GM12878 (cell line): Measurements from ENCODE around the gene HS3ST3B1. TPM values are rescaled to one million over a fixed set of nuclear protein-coding genes. Genes with fewer than 3 reads are reported as not detected.

Source experiments
- ATAC-seq: fragments of 200-7000 bp; cut with Tn5 transposase; 3 replicates; pipeline ENCODE4 v1.9.1; 2020; ENCODE audit warnings: mild to moderate bottlenecking, moderate library complexity
- BruUV-seq: library from RNA; stranded (reverse); fragments of 400-500 nt; replicated peaks from 2 replicates; lab custom pipeline; 2021; lab: Mats Ljungman, UMichigan
- CTCF ChIA-PET: fragments of 300-600 bp; sonication (Branson Sonifier 250); formaldehyde crosslinking; extraction: SDS; loops from one replicate; lab custom pipeline; 2021; ENCODE audit warnings: inconsistent platforms; lab: Yijun Ruan, JAX
- POLR2A ChIA-PET: fragments of 350-600 bp; formaldehyde crosslinking; extraction: SDS; loops from one replicate; lab custom pipeline; 2021; ENCODE audit warnings: inconsistent platforms; lab: Charles Lee
- RAD21 ChIA-PET: fragments of 300-600 bp; sonication (Branson Sonifier 250); formaldehyde crosslinking; loops from one replicate; lab custom pipeline; 2023; ENCODE audit warnings: antibody characterized with exemption; ENCODE audit not compliant: unreplicated experiment; lab: Charles Lee
- SMC1A ChIA-PET: fragments of 300-600 bp; sonication (Branson Sonifier 250); formaldehyde crosslinking; loops from one replicate; lab custom pipeline; 2023; ENCODE audit not compliant: unreplicated experiment, uncharacterized antibody; lab: Charles Lee
- DNase-seq: peaks from one replicate; pipeline ENCODE4 v3.0.0-alpha.2; 2011; ENCODE audit warnings: low read depth, low spot score
- FAIRE-seq: peaks from 3 replicates; lab custom pipeline; 2011; peaks lifted over from hg19 to GRCh38; lab: Jason Lieb, UNC
- H2AFZ ChIP-seq: 2 replicates; pipeline ENCODE4 v1.6.0; 2011; ENCODE audit warnings: low read depth, low read length, control low read depth; ENCODE audit not compliant: control insufficient read depth
- H3K27ac ChIP-seq: 2 replicates; pipeline ENCODE4 v1.5.1; 2011; ENCODE audit warnings: control low read depth; ENCODE audit not compliant: control insufficient read depth, insufficient read depth
- H3K27me3 ChIP-seq, 2 experiments: replicated peaks in 1 of 2; 2 replicates each; pipeline versions ENCODE4 v1.6.0 to v1.6.1; 2011; ENCODE audit warnings: low read length in 1 of 2; ENCODE audit not compliant: control insufficient read depth in 2 of 2, insufficient read depth in 2 of 2
- H3K36me3 ChIP-seq, 2 experiments: 2 replicates each; pipeline ENCODE4 v1.5.1; 2011; ENCODE audit warnings: low read length in 1 of 2; ENCODE audit not compliant: control insufficient read depth in 2 of 2, insufficient read depth in 2 of 2
- H3K4me1 ChIP-seq: 2 replicates; pipeline ENCODE4 v1.6.1; 2011; ENCODE audit warnings: mild to moderate bottlenecking, low read length, moderate library complexity, mixed read lengths; ENCODE audit not compliant: control insufficient read depth, insufficient read depth
- H3K4me2 ChIP-seq: 2 replicates; pipeline ENCODE4 v1.6.0; 2011; ENCODE audit warnings: control low read depth; ENCODE audit not compliant: control insufficient read depth, insufficient read depth
- H3K4me3 ChIP-seq: fragments of 200-600 bp; sonication (generic); 2 replicates; pipeline ENCODE4 v1.5.1; 2016
- H3K79me2 ChIP-seq: 2 replicates; pipeline ENCODE4 v1.6.0; 2011; ENCODE audit warnings: low read length; ENCODE audit not compliant: control insufficient read depth, insufficient read depth
- H3K9ac ChIP-seq: 2 replicates; pipeline ENCODE4 v1.8.0; 2011; ENCODE audit warnings: low read length, control low read depth, mixed read lengths; ENCODE audit not compliant: control insufficient read depth, insufficient read depth
- H3K9me3 ChIP-seq: replicated peaks from 3 replicates; pipeline ENCODE4 v1.5.1; 2011; ENCODE audit warnings: mild to moderate bottlenecking, low read length; ENCODE audit not compliant: control insufficient read depth, insufficient read depth
- H4K20me1 ChIP-seq: 2 replicates; pipeline ENCODE4 v1.6.0; 2011; ENCODE audit not compliant: control insufficient read depth, insufficient read depth
- FOXM1 ChIP-seq: IDR thresholded peaks from 2 replicates; pipeline ENCODE4 v1.6.1; 2012; ENCODE audit warnings: low read depth, mild to moderate bottlenecking, inconsistent platforms, low read length, moderate library complexity
- IKZF1 ChIP-seq: fragments of 450-650 bp; conservative IDR thresholded peaks from 2 replicates; pipeline ENCODE4 v1.6.1; 2017; ENCODE audit warnings: antibody characterized with exemption, mild to moderate bottlenecking
- NFIC ChIP-seq: IDR thresholded peaks from 2 replicates; pipeline ENCODE4 v1.6.1; 2012; ENCODE audit warnings: low read depth, mild to moderate bottlenecking, inconsistent platforms, low read length, moderate library complexity
- NR2C1 ChIP-seq: fragments of 450-650 bp; IDR thresholded peaks from 2 replicates; pipeline ENCODE4 v1.6.1; 2017; ENCODE audit warnings: antibody characterized with exemption, mild to moderate bottlenecking, moderate library complexity
- POLR2AphosphoS5 ChIP-seq: IDR thresholded peaks from 2 replicates; pipeline ENCODE4 v1.6.1; 2011; ENCODE audit warnings: mild to moderate bottlenecking, low read length, inconsistent platforms
- SIN3A ChIP-seq: IDR thresholded peaks from 2 replicates; pipeline ENCODE4 v1.6.1; 2012; ENCODE audit warnings: low read depth, low read length, improper control_type of control experiment
- TAF1 ChIP-seq: IDR thresholded peaks from 2 replicates; pipeline ENCODE4 v1.6.1; 2011; ENCODE audit warnings: mild to moderate bottlenecking, low read depth, low read length, borderline replicate concordance
- TCF3 ChIP-seq: IDR thresholded peaks from 2 replicates; pipeline ENCODE4 v1.6.1; 2012; ENCODE audit warnings: low read depth, mild to moderate bottlenecking, low read length, borderline replicate concordance; ENCODE audit not compliant: insufficient read depth
- ZNF24 ChIP-seq: fragments of 450-650 bp; IDR thresholded peaks from 2 replicates; pipeline ENCODE4 v1.6.1; 2017; ENCODE audit warnings: antibody characterized with exemption, mild to moderate bottlenecking
- WGBS: methylation state at CpG from one replicate; pipeline ENCODE4 v1.1.6; 2016; ENCODE audit warnings: low lambda C conversion rate; ENCODE audit not compliant: insufficient replicate concordance, insufficient coverage; ENCODE audit errors: missing lambda C conversion rate; 5-methylcytosine and 5-hydroxymethylcytosine counted together
- in situ Hi-C: fragments of 300-500 bp; cut with MboI; formaldehyde crosslinking; loops from 9 replicates; pipeline ENCODE4 v1.14.3; 2018; ENCODE audit warnings: mixed read lengths
- intact Hi-C: fragments of 100-400 bp; cut with micrococcal nuclease; formaldehyde crosslinking; loops from one replicate; pipeline ENCODE4 v1.14.2; 2022; ENCODE audit not compliant: unreplicated experiment
- polyA plus RNA-seq, 11 experiments: library from polyadenylated mRNA; depleted of rRNA in 4 of 11; unstranded in 6 of 11; stranded (reverse) in 5 of 11; fragments of >200 nt; fragmentation: Nextera tagmentation in 4 of 11; fragmentation: Illumina TruSeq in 1 of 11; extraction: Ambion mirVana in 4 of 11; extraction: Trizol in 1 of 11; gene quantifications; 1 replicate in 1 of 11; 2 replicates in 10 of 11; pipeline versions ENCODE4 v1.2.1 to v1.2.3, GENCODE V29; 2011 to 2016; ENCODE audit warnings: inconsistent platforms in 2 of 11, missing spikeins in 2 of 11, low read depth in 1 of 11
- total RNA-seq, 4 experiments: library from RNA; depleted of rRNA in 3 of 4; stranded (reverse); fragments of >200 nt in 3 of 4; fragmentation: Illumina TruSeq in 1 of 4; extraction: Trizol in 1 of 4; gene quantifications; 2 replicates each; pipeline versions ENCODE4 v1.2.1 to v1.2.3, GENCODE V29; 2013 to 2021
- TF ChIP-seq, protein P1 (sequence below): fragments of 150-350 bp; IDR thresholded peaks from 2 replicates; pipeline ENCODE4 v1.6.1; 2016; ENCODE audit warnings: low read depth, low read length
- TF ChIP-seq, protein P2 (sequence below): fragments of 450-650 bp; formaldehyde crosslinking; IDR thresholded peaks from 2 replicates; pipeline ENCODE4 v1.4.0; 2022; ENCODE audit warnings: mild to moderate bottlenecking, moderate library complexity
- TF ChIP-seq, protein P3 (sequence below): IDR thresholded peaks from 2 replicates; pipeline ENCODE4 v1.6.1; 2012; ENCODE audit warnings: low read depth, low read length, improper control_type of control experiment

The HS3ST3B1 gene
- total and polyA plus RNA-seq, 10 of the 15 experiments (the other 5 are each of a cell fraction or from before 2014, with no cell fraction given): 0.03 to 0.14 (median 0.06) TPM; not detected in 3

DNA sequence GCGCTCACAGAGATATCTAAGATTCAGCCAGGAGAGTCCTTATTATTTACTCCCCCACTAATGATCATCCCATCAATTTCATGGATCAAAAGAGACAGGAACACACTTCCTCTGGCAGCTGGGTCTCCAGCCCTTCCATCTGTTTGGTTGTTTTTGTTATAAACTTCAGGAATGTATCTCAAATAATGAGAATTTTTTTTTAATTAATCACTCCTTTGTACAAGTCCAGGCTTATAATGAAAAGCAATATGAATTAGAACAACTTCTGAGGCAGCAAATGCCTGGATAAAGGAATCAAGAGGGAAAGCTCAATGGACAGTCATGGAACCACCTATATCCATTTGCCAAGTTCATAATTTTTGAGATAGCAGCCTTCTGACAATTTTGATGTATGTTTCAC lies 73.4 kb downstream of the HS3ST3B1 start:
- BruUV-seq: no TSS peak
- Histone ChIP-seq H2AFZ (no peak overlapping the region), H3K36me3 (no peaks in the 10 kb centered on the region), H3K27me3 (no peaks in the 10 kb centered on the region), H3K4me2 (no peak overlapping the region), H4K20me1 (no peaks in the 10 kb centered on the region), H3K9me3 (no peaks in the 10 kb centered on the region), H3K79me2 (no peaks in the 10 kb centered on the region), H3K4me1 (no peaks in the 10 kb centered on the region), H3K4me3 (no peak overlapping the region), H3K27ac (no peak overlapping the region), H3K9ac (no peak overlapping the region)
- no peak for FAIRE-seq
- POLR2A ChIA-PET: no interaction called here
- in situ Hi-C loops (no loop called here), intact Hi-C loops (no loop called here)
- RAD21 ChIA-PET: no interaction called here
- no peak for ATAC-seq
- no peak for DNase-seq
- CTCF ChIA-PET: no interaction called here
- 56% methylated on average over 1 of the region's 1 CpG for WGBS
- TF ChIP-seq TAF1 (no peak), NFIC (no peak), NR2C1 (no peak), TCF3 (no peak), SIN3A (no peak), FOXM1 (no peak), IKZF1 (no peak), ZNF24 (no peak), POLR2AphosphoS5 (no peak)
- TF ChIP-seq, protein P1, sequence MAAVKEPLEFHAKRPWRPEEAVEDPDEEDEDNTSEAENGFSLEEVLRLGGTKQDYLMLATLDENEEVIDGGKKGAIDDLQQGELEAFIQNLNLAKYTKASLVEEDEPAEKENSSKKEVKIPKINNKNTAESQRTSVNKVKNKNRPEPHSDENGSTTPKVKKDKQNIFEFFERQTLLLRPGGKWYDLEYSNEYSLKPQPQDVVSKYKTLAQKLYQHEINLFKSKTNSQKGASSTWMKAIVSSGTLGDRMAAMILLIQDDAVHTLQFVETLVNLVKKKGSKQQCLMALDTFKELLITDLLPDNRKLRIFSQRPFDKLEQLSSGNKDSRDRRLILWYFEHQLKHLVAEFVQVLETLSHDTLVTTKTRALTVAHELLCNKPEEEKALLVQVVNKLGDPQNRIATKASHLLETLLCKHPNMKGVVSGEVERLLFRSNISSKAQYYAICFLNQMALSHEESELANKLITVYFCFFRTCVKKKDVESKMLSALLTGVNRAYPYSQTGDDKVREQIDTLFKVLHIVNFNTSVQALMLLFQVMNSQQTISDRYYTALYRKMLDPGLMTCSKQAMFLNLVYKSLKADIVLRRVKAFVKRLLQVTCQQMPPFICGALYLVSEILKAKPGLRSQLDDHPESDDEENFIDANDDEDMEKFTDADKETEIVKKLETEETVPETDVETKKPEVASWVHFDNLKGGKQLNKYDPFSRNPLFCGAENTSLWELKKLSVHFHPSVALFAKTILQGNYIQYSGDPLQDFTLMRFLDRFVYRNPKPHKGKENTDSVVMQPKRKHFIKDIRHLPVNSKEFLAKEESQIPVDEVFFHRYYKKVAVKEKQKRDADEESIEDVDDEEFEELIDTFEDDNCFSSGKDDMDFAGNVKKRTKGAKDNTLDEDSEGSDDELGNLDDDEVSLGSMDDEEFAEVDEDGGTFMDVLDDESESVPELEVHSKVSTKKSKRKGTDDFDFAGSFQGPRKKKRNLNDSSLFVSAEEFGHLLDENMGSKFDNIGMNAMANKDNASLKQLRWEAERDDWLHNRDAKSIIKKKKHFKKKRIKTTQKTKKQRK: no peak
- TF ChIP-seq, protein P2, sequence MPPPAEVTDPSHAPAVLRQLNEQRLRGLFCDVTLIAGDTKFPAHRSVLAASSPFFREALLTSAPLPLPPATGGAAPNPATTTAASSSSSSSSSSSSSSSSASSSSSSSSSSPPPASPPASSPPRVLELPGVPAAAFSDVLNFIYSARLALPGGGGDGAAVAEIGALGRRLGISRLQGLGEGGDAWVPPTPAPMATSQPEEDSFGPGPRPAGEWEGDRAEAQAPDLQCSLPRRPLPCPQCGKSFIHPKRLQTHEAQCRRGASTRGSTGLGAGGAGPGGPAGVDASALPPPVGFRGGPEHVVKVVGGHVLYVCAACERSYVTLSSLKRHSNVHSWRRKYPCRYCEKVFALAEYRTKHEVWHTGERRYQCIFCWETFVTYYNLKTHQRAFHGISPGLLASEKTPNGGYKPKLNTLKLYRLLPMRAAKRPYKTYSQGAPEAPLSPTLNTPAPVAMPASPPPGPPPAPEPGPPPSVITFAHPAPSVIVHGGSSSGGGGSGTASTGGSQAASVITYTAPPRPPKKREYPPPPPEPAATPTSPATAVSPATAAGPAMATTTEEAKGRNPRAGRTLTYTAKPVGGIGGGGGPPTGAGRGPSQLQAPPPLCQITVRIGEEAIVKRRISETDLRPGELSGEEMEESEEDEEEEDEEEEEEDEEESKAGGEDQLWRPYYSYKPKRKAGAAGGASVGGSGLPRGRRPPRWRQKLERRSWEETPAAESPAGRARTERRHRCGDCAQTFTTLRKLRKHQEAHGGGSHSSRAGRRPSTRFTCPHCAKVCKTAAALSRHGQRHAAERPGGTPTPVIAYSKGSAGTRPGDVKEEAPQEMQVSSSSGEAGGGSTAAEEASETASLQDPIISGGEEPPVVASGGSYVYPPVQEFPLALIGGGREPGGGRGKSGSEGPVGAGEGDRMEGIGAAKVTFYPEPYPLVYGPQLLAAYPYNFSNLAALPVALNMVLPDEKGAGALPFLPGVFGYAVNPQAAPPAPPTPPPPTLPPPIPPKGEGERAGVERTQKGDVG (CRISPR knock-in tag): no peak
- TF ChIP-seq, protein P3, sequence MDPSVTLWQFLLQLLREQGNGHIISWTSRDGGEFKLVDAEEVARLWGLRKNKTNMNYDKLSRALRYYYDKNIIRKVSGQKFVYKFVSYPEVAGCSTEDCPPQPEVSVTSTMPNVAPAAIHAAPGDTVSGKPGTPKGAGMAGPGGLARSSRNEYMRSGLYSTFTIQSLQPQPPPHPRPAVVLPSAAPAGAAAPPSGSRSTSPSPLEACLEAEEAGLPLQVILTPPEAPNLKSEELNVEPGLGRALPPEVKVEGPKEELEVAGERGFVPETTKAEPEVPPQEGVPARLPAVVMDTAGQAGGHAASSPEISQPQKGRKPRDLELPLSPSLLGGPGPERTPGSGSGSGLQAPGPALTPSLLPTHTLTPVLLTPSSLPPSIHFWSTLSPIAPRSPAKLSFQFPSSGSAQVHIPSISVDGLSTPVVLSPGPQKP: no peak
- SMC1A ChIA-PET: no interaction called here
